ENCODE results near the gene SH2D5. TPM values are rescaled to one million over a fixed set of nuclear protein-coding genes. Genes with fewer than 3 reads are reported as not detected.

The SH2D5 gene
- total RNA-seq, 1 donor from 2014 or later = not detected

DNA sequence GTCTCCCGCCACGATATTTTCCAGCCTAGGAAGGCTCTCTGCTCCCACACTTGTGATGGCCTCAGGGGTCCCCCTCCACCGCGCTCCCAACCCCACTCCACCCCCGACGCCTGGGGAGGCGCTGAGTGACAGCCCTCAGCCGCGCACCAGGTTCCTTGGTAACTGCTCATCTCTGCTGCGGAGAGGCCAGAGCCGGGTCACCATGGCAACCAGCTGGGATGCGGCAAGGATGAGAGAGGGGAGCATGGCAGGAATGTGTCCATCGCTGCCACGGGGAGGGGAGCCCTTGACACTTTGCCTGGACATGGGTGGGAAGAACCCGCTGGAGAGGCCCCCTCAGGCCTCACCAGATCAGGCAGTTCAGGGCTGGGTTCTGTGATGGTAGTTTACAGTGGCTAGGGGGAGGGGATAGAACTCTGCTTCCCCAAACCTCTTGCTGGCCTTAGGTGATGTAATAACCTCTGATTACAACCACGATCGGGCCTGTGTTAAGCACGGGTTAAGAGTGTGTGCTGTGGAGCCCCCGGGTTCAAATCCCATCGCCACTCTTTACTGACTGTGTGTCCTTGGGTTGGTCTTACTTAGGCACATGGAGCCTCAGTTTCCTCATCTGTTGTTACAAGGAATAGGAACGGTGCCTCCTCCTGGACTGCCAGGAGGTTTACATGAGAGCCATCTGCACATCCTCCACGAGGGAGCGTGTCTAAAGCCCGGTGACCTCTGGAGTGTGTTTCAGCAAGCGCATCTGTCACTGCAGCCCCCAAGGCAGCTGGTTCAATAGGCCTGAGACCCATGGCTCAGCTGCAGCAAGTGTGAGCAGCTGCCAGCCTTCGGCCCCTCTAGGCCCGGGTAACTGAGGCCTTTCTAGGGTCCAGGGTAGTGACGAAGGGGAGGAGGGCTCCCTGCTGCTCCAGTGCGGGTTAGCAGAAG is 21.0 kb downstream of the SH2D5 start:
- DNase-seq (ENCODE audit: extremely low spot score in 2 of 2) = no peak
- Histone ChIP-seq H3K4me1 (no peaks in the 10 kb centered on the region), H3K36me3 (no peaks in the 10 kb centered on the region), H3K27me3 (no peaks in the 10 kb centered on the region), H3K9me3 (no peaks in the 10 kb centered on the region), H3K4me3 (no peak overlapping the region), H3K27ac (no peak overlapping the region)
- TF ChIP-seq, protein P1, sequence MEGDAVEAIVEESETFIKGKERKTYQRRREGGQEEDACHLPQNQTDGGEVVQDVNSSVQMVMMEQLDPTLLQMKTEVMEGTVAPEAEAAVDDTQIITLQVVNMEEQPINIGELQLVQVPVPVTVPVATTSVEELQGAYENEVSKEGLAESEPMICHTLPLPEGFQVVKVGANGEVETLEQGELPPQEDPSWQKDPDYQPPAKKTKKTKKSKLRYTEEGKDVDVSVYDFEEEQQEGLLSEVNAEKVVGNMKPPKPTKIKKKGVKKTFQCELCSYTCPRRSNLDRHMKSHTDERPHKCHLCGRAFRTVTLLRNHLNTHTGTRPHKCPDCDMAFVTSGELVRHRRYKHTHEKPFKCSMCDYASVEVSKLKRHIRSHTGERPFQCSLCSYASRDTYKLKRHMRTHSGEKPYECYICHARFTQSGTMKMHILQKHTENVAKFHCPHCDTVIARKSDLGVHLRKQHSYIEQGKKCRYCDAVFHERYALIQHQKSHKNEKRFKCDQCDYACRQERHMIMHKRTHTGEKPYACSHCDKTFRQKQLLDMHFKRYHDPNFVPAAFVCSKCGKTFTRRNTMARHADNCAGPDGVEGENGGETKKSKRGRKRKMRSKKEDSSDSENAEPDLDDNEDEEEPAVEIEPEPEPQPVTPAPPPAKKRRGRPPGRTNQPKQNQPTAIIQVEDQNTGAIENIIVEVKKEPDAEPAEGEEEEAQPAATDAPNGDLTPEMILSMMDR (IDR thresholded peaks at IDR 0.05) = no peak
- TF ChIP-seq POLR2A (IDR thresholded peaks at IDR 0.05) = no peak
- no peak for TF ChIP-seq POLR2AphosphoS5 (IDR thresholded peaks at IDR 0.05; ENCODE audit: insufficient read depth in 1 of 2, low read depth in 1 of 2)
- intact Hi-C loops (cut with DNase I) = no loop called here

DNA sequence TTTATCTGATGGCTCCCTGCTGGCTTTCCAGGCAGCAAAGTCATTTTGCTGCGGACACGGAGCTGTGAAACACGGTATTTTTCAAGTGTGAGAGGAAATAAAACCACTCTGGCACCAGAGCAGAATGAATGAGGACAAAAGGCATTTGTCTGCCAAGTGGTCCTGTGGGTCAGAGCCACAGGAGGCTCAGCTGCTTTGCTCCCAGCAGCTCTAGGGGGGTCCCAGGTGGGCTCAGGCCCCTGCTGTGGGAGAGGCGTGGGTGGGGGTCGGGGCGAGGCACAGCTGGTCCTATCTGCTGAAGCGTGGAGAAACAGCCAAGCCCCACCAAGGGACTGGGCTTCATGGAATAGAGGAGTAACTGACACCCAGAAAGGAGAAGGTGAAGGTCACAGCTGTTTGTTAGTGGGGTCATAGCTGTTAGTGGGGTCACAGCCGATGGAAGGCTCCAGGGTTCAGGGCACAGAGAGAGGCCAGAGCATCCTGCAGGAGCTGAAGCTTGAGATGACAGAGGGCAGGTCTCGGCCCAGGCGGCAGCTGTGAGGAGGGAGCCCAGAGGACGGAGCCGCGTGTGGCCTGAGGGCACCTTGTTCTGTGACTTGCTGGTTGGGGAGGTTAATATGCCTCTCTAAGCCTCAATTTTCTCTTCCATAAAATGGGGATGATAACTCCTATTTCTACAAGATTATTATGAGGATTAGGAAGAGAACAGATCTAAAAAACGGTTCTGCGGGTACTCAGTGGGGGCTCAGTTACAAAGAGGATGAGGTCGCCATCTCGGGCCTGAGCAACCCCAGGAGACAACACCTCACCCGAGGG is 21.8 kb downstream of the SH2D5 start:
- Histone ChIP-seq H3K9me3 (no peaks in the 10 kb centered on the region), H3K4me3 (no peak overlapping the region), H3K27me3 (no peaks in the 10 kb centered on the region), H3K36me3 (no peaks in the 10 kb centered on the region), H3K27ac (no peak overlapping the region), H3K4me1 (no peaks in the 10 kb centered on the region)
- DNase-seq (ENCODE audit: extremely low spot score in 2 of 2) = no peak
- TF ChIP-seq, protein P1 (IDR thresholded peaks at IDR 0.05) = no peak
- TF ChIP-seq POLR2AphosphoS5 (IDR thresholded peaks at IDR 0.05; ENCODE audit: insufficient read depth in 1 of 2, low read depth in 1 of 2) (no peak), POLR2A (IDR thresholded peaks at IDR 0.05) (no peak)
- intact Hi-C loops (cut with DNase I) = no loop called here

DNA sequence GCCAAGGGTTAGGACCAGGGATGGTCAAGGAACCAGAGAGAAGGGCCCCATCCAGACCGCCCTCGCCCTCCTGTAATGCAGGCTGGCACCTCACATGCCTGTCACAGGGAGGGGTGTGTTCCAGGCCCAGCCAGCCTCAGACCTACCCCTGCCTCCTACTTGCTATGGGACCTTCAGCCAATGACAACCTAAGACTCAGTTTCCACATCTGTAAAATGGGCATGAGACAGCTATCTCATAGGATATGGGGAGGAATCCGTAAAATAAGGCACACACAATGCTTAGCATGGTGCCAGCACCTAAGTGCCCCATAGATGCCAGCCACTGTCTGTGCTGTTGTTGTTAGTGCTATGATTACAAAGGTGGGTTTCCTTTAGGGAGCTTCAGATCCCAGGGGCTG is 22.6 kb downstream of the SH2D5 start:
- H3K4me3 ChIP-seq = no peak overlapping the region
- DNase-seq (ENCODE audit: extremely low spot score in 2 of 2) = no peak
- TF ChIP-seq, protein P1 (IDR thresholded peaks at IDR 0.05) = no peak
- no peak for TF ChIP-seq POLR2AphosphoS5 (IDR thresholded peaks at IDR 0.05; ENCODE audit: insufficient read depth in 1 of 2, low read depth in 1 of 2)
- H3K27me3 ChIP-seq = no peaks in the 10 kb centered on the region
- H3K36me3 ChIP-seq = no peaks in the 10 kb centered on the region
- intact Hi-C loops (cut with DNase I) = no loop called here
- H3K27ac ChIP-seq = no peak overlapping the region
- no peaks in the 10 kb centered on the region for H3K4me1 ChIP-seq
- H3K9me3 ChIP-seq = no peaks in the 10 kb centered on the region

DNA sequence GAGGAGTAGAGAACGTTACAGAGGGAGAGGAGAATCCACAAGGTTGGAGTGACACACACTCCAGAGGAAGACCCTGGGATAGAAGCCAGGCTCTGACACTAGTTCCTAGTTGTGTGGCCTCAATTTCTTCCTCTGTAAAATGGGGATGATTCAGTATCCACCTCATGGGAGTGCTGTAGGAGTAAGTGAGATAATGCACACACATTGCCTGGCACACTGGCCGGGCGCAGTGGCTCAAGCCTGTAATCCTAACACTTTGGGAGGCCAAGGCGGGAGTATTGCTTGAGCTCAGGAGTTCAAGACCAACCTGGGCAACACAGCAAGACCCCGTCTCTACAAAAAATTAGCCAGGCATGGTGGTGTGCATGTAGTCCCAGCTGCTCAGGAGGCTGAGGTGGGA is 23.6 kb downstream of the SH2D5 start:
- no peaks in the 10 kb centered on the region for H3K36me3 ChIP-seq
- no peaks in the 10 kb centered on the region for H3K27me3 ChIP-seq
- DNase-seq (ENCODE audit: extremely low spot score in 2 of 2) = no peak
- no peak overlapping the region for H3K4me3 ChIP-seq
- no peaks in the 10 kb centered on the region for H3K9me3 ChIP-seq
- no peak for TF ChIP-seq POLR2AphosphoS5 (IDR thresholded peaks at IDR 0.05; ENCODE audit: insufficient read depth in 1 of 2, low read depth in 1 of 2)
- TF ChIP-seq, protein P1 (IDR thresholded peaks at IDR 0.05) = no peak
- TF ChIP-seq POLR2A (IDR thresholded peaks at IDR 0.05) = no peak
- intact Hi-C loops (cut with DNase I) = no loop called here
- no peak overlapping the region for H3K27ac ChIP-seq
- H3K4me1 ChIP-seq = no peaks in the 10 kb centered on the region
